Fibroblast of mammary gland (primary cell): ENCODE measurements around the gene CREB5.
A peak's percentile ranks its signal among the peaks of the same experiment; 100 is the strongest.

ENCODE experiments used
- DNase-seq: peaks from one replicate; pipeline ENCODE4 v3.0.0-alpha.2; 2010; ENCODE audit warnings: low read depth
- H3K4me3 ChIP-seq: 2 replicates; pipeline ENCODE4 v1.5.1; 2011; ENCODE audit warnings: low read depth, mild to moderate bottlenecking, low read length, moderate library complexity; ENCODE audit not compliant: control insufficient read depth
- TF ChIP-seq, protein P1 (sequence below): conservative IDR thresholded peaks from 2 replicates; pipeline ENCODE4 v1.5.1; 2011; ENCODE audit warnings: low read depth, low read length, inconsistent platforms; ENCODE audit not compliant: control insufficient read depth, insufficient read depth

Gene CREB5

DNA sequence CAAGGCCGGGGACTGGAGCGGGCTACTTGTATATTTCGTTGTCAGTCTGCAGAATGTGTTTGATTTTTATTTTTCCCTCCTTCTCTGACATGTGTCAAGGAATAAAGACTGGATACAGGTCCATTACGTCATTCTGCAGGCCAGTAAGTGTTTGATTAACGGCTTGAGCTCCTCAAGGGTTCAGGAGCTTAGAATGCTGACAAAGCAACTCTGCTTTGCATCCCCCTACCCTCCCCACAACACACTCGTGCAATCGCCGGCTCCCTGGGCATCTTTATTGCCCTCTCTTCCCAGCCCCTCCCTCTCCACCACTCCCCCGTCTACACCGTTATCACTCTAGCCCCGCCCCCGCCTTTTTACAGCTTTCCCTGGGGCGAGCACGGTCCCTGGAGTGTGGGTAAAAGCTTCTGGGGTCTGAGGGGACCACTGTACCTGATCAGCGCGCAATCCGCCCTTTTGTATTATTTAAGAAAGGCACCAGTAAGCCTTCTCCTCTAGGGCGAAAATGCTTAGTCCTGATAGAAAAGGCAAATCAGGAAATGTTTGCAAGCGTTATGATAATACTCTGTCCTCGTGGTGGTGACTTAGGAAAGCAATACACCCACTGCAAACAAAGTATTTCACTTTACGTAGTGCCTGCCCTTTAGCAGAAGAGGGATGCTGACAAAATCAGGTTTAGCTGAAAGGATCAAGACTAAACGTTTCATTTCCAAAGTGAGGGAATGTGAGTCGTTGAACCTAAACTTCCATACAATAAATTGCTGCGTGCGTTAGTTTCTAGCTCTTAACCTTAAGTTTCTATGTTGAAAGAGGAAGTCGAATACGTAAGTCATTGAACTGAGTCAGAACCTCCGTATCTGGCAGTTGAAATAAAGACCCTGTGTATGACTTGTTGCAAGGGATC is 1.4 kb upstream of the CREB5 start:
- peak; percentile 86 for DNase-seq
- H3K4me3 ChIP-seq = peak overlapping the region; percentile 63
- TF ChIP-seq, protein P1, sequence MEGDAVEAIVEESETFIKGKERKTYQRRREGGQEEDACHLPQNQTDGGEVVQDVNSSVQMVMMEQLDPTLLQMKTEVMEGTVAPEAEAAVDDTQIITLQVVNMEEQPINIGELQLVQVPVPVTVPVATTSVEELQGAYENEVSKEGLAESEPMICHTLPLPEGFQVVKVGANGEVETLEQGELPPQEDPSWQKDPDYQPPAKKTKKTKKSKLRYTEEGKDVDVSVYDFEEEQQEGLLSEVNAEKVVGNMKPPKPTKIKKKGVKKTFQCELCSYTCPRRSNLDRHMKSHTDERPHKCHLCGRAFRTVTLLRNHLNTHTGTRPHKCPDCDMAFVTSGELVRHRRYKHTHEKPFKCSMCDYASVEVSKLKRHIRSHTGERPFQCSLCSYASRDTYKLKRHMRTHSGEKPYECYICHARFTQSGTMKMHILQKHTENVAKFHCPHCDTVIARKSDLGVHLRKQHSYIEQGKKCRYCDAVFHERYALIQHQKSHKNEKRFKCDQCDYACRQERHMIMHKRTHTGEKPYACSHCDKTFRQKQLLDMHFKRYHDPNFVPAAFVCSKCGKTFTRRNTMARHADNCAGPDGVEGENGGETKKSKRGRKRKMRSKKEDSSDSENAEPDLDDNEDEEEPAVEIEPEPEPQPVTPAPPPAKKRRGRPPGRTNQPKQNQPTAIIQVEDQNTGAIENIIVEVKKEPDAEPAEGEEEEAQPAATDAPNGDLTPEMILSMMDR = no peak

DNA sequence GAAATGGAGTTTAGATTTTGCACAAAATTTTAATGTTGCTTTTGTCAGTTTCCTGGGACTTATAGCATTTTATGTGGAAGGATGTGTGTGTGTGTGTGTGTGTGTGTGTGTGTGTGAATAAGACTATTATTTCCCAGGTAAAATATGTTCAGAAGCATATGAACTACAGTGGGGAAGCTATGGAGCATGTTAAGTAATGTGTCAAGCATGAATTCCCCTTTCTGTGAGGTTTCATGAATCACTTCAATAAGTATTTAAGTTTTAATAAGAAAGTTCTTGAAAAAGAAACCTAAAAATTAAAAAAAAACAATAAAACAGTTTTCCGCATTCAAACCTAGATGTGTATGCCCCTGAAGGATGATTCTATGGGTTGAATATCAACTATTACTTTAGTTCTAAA is 693 bp downstream of the CREB5 start:
- TF ChIP-seq, protein P1 = no peak
- no peak overlapping the region for H3K4me3 ChIP-seq
- no peak for DNase-seq

DNA sequence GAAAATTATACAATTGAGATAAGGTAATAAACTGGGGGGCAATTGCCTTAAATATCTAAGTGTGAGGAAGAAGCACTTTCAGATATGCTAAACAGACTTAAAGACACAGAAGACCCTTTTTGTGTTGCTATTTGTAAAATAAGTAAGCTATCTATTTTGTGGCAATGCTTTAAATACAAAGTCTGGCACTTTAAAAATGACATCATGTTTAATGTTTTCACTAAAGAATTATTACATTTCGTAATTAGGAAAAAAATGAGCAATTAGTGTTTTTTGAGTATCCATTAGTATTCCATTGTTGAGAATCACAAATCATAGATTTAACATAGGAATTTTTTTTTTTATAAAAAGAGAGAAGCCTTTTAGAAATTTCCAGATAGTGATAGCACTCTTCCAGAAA is 2.1 kb downstream of the CREB5 start:
- TF ChIP-seq, protein P1 = no peak
- DNase-seq = no peak
- no peak overlapping the region for H3K4me3 ChIP-seq

DNA sequence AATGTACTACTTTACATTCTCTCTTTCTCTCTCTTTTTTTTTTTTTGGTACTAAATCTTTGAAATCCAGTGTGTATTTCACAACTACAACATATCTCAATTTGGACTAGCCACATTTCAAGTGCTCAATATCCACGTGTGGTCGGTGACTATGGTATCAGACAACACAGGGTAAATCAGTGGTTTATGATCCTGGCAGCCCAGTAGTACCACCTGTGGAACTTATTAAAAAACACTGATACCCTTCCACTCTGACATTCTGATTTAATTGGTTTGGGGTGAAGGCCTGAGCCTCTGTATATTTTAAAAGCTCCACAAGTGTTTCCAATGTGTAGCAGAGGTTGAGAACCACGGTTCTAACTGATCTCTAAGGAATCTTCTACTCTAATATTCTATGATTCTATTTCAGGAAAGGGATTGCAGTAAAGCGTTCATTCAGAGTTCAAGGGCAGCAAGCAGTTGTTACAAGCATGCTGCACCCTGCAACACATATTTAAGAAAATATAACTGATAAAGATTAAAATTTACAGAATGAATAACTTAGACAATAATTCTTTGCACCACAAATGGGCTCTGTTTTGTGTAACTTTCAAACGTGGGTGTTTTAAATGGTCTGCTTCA is 5.1 kb downstream of the CREB5 start:
- DNase-seq = no peak

DNA sequence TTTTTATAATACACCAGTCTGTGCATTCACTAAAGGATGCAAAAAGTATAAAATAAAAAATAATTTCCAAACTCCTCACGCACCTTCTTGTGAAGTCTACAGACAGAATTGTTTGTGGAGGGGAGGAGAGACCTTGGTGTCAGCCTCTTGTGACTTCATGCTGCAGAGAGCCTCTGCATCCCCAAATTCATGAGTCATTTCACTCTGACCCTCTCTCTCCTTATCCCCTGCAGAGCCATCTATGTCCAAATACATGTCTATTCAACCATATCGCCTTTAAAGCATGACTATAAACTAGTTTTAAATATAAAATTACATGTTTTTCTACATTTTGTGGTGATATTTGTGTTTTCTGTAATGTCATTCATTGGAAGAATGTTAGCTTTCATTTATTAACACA is 6.0 kb downstream of the CREB5 start:
- TF ChIP-seq, protein P1 = no peak
- H3K4me3 ChIP-seq = no peak overlapping the region
- peak; percentile 64 for DNase-seq

More for the DNA sequence above, 5.1 kb downstream of the CREB5 start:
- no peak overlapping the region for H3K4me3 ChIP-seq
- TF ChIP-seq, protein P1 = no peak

DNA sequence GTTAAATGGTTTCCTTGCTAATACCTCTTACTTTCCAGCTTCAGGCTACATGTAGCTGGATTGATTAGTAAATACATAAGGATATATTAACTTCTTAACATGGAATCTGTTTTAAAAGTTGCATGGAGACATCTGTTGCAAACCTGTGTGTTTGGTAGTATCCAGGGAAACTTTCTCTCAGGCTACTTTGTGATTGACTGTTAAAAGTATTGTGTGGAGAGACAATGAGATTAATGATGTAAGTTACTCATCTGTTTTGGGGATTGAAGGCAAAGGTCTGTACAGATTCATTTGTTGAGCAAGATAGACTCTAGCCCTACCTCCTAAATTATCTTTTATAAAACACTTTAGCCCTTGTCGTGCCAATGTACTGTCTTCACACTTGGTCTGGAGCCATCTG is 6.6 kb downstream of the CREB5 start:
- TF ChIP-seq, protein P1 = no peak
- DNase-seq = peak; percentile 46
- no peak overlapping the region for H3K4me3 ChIP-seq
